Tibial artery (tissue), 4 donors: ENCODE data around the gene ANKFY1.

Source experiments
- DNase-seq, 2 donors: peaks; one replicate each; pipeline ENCODE4 v3.0.0-alpha.2; 2019
- H3K27ac ChIP-seq, 2 donors: fragments of 200-600 bp; sonication (generic) in 1 of 2; 1 replicate in 1 of 2; 2 replicates in 1 of 2; pipeline ENCODE4 v1.5.1; 2018 to 2019; ENCODE audit warnings: mild to moderate bottlenecking in 1 of 2
- H3K27me3 ChIP-seq, 2 donors: fragments of 200-600 bp; sonication (generic) in 1 of 2; one replicate each; pipeline versions ENCODE4 v1.5.1 to v1.6.0; 2016 to 2019
- H3K36me3 ChIP-seq, 3 donors: fragments of 200-600 bp; sonication (generic) in 2 of 3; one replicate each; pipeline ENCODE4 v1.5.1; 2016 to 2019; ENCODE audit warnings: mild to moderate bottlenecking in 2 of 3
- H3K4me1 ChIP-seq, 4 donors: fragments of 200-600 bp; sonication (generic) in 2 of 4; 1 replicate in 3 of 4; 2 replicates in 1 of 4; pipeline ENCODE4 v1.5.1; 2016 to 2019
- H3K4me3 ChIP-seq, 2 donors: fragments of 200-600 bp; sonication (generic) in 1 of 2; 1 replicate in 1 of 2; 2 replicates in 1 of 2; pipeline ENCODE4 v1.5.1; 2018 to 2019; ENCODE audit warnings: mild to moderate bottlenecking in 2 of 2
- H3K9me3 ChIP-seq, 3 donors: fragments of 200-600 bp; sonication (generic) in 1 of 3; one replicate each; pipeline ENCODE4 v1.5.1; 2016 to 2019
- intact Hi-C: fragments of 100-400 bp; cut with DNase I; formaldehyde crosslinking; loops from one replicate; pipeline ENCODE4 v1.15.0; 2023; ENCODE audit warnings: low total_unique reads
- TF ChIP-seq, protein P1 (sequence below), 2 experiments: fragments of 200-600 bp in 1 of 2; fragments of 450-650 bp in 1 of 2; IDR thresholded peaks; one replicate each; pipeline ENCODE4 v1.5.1; 2017 to 2019; ENCODE audit warnings: antibody characterized with exemption in 2 of 2, mild to moderate bottlenecking in 1 of 2, moderate library complexity in 1 of 2

ANKFY1 gene

DNA sequence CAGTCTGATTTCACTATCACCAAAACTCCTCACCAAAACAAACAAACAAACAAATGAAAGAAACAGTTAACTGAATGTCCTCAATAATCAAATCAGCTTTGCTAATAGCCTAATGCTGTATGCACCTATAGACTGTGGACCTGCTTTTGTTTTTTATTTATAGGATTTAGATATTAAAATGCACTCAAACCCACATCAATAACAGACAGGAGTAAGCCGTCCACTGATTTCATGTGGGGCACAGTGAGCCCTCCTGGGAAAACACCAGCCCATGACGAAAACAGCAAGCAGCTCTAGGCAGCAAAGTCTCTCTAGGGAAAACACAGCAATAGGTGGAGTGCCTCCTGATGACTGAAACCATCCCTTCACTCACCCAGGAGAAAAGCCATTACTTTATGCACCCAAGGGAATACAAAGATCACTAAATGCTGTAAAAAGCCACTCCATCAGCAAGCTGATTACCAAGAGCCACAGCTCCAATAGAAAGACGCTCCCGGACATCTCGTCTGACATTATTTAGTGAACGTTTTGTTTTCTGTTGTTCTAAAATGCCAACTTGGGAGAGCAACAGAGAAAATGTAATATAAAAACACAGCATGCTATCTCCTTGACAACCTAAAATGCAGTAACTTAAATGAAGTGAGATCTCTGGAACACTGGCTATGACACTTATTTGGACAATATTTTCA lies 47.8 kb downstream of the ANKFY1 start:
- no peak for DNase-seq
- no peaks in the 10 kb centered on the region for H3K9me3 ChIP-seq
- peaks cover 0 to 44% (median 15%) of the 10 kb centered on the region in 4 donors for H3K4me1 ChIP-seq
- no peak overlapping the region for H3K4me3 ChIP-seq
- H3K27me3 ChIP-seq = no peaks in the 10 kb centered on the region
- TF ChIP-seq, protein P1, sequence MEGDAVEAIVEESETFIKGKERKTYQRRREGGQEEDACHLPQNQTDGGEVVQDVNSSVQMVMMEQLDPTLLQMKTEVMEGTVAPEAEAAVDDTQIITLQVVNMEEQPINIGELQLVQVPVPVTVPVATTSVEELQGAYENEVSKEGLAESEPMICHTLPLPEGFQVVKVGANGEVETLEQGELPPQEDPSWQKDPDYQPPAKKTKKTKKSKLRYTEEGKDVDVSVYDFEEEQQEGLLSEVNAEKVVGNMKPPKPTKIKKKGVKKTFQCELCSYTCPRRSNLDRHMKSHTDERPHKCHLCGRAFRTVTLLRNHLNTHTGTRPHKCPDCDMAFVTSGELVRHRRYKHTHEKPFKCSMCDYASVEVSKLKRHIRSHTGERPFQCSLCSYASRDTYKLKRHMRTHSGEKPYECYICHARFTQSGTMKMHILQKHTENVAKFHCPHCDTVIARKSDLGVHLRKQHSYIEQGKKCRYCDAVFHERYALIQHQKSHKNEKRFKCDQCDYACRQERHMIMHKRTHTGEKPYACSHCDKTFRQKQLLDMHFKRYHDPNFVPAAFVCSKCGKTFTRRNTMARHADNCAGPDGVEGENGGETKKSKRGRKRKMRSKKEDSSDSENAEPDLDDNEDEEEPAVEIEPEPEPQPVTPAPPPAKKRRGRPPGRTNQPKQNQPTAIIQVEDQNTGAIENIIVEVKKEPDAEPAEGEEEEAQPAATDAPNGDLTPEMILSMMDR (IDR thresholded peaks at IDR 0.05) = no peak
- no peaks in the 10 kb centered on the region for H3K36me3 ChIP-seq
- intact Hi-C loops = loop anchor here (1.0 to 10.0 kb wide), 2 partner anchors 89 to 197 kb away; no protein-coding TSS in a partner anchor
- peak overlapping the region; percentile 3 to 74 for H3K27ac ChIP-seq

DNA sequence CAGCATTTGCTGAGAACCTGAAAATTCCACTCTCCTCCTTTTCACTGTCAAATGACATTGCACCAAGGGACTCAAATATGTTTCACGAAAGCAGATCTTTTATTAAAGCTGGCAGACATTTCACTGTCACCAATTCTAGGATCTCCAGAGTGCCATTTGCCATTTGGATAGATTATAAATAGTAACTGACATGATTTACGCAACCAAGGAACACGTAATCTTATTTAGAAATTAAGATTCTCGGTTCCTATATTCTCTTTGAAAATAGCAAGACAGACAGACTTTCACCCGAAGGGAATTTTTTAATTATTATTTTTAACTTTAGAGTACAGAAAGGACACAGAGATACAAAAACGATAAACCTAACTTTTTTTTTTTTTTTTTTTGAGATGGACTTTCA lies 49.6 kb downstream of the ANKFY1 start:
- intact Hi-C loops = loop anchor here (10.0 kb wide), 1 partner anchor 91 kb away; no protein-coding TSS in a partner anchor
- H3K27ac ChIP-seq = peak overlapping the region; percentile 70 to 74
- no peaks in the 10 kb centered on the region for H3K27me3 ChIP-seq
- no peak overlapping the region for H3K4me3 ChIP-seq
- DNase-seq = no peak
- peaks cover 0 to 7% (median 6%) of the 10 kb centered on the region in 3 donors for H3K36me3 ChIP-seq
- TF ChIP-seq, protein P1 (IDR thresholded peaks at IDR 0.05) = no peak
- no peaks in the 10 kb centered on the region for H3K9me3 ChIP-seq
- peaks cover 0 to 34% (median 8%) of the 10 kb centered on the region in 4 donors for H3K4me1 ChIP-seq

DNA sequence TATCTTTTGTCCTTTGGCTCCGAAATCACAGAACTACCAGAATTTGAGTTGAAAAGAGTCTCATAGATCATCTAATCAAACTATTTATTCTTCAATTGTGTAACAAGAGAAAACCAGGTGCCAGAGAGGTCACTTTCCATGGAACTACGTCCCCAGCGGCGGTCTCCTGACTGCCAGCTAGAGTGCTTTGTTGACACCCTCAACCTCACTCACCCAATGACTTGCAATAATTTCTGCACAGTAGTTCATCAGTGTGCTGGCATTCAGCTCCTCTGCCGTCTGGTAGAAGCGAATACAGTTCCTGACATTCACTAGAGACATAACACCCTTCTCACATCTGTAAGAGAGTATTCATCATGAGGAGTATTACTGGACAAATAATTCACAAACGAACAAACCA lies 54.2 kb downstream of the ANKFY1 start:
- Histone ChIP-seq H3K27me3 (no peaks in the 10 kb centered on the region), H3K4me1 (peaks cover 0 to 62% (median 43%) of the 10 kb centered on the region in 4 donors), H3K4me3 (no peak overlapping the region), H3K9me3 (no peaks in the 10 kb centered on the region), H3K27ac (peak overlapping the region; percentile 79 to 83), H3K36me3 (peaks cover 0 to 44% (median 33%) of the 10 kb centered on the region in 3 donors)
- intact Hi-C loops = loop anchor here (10.0 kb wide), 2 partner anchors 55 to 95 kb away; partner anchors contain the start of gene ANKFY1
- no peak for DNase-seq
- TF ChIP-seq, protein P1 (IDR thresholded peaks at IDR 0.05) = no peak

DNA sequence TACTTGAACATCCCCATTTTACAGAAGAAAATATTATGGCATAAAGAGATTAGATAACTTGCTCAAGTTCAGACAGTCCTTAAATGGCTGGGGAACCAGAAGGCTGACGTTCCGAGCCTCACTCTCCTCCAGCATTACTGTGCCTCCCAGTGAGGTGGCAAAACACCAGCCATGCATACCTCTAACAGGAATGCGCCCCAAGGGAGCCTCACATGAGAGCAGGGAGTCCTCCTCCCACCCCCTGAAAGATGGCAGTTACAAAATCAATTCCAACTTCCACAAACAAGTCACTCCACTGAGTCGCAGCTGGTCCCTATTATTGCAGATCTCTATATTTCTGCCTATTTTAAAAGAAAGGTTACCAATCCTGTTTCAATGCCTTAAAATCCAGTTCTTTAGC lies 55.5 kb downstream of the ANKFY1 start:
- DNase-seq = peak in 1 of 2 donors; percentile 85
- peaks cover 0 to 44% (median 33%) of the 10 kb centered on the region in 3 donors for H3K36me3 ChIP-seq
- intact Hi-C loops = loop anchor here (10.0 kb wide), 1 partner anchor 57 kb away; the partner anchor contains the start of gene ANKFY1

DNA sequence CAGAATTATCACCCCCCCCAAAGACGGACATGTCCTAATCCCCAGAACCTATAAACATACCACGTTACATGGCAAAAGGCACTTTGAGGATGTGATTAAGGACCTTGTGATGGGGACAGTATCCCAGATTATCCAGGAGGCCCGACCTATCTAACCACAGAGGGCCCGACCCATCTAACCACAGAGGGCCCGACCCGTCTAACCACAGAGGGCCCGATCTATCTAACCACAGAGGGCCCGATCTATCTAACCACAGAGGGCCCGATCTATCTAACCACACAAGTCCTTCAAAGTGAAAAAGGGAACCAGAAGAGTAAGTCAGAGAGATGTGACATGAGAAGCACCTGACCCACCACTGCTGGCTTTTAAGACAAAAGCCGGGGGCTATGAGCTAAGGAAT lies 56.8 kb downstream of the ANKFY1 start:
- H3K36me3 ChIP-seq = peaks cover 0 to 44% (median 33%) of the 10 kb centered on the region in 3 donors
- intact Hi-C loops = loop anchor here (10.0 kb wide), 1 partner anchor 58 kb away; the partner anchor contains the start of gene ANKFY1

More for the DNA sequence above, 55.5 kb downstream of the ANKFY1 start:
- Histone ChIP-seq H3K4me3 (no peak overlapping the region), H3K4me1 (peaks cover 0 to 62% (median 44%) of the 10 kb centered on the region in 4 donors), H3K27ac (peak overlapping the region; percentile 79 to 83), H3K9me3 (no peaks in the 10 kb centered on the region), H3K27me3 (no peaks in the 10 kb centered on the region)
- TF ChIP-seq, protein P1 (IDR thresholded peaks at IDR 0.05) = no peak

More for the DNA sequence above, 56.8 kb downstream of the ANKFY1 start:
- no peaks in the 10 kb centered on the region for H3K9me3 ChIP-seq
- peaks cover 0 to 63% (median 44%) of the 10 kb centered on the region in 4 donors for H3K4me1 ChIP-seq
- DNase-seq = no peak
- H3K27ac ChIP-seq = peak overlapping the region; percentile 79 to 83
- no peak overlapping the region for H3K4me3 ChIP-seq
- TF ChIP-seq, protein P1 (IDR thresholded peaks at IDR 0.05) = no peak
- H3K27me3 ChIP-seq = no peaks in the 10 kb centered on the region
